ENCODE results near the gene SLC9B1.
"Not testable (repeated sequence)": the region's sequence is repeated elsewhere in the genome, so short reads cannot be mapped to it uniquely, and the experiment has no call there.

SLC9B1 gene

DNA sequence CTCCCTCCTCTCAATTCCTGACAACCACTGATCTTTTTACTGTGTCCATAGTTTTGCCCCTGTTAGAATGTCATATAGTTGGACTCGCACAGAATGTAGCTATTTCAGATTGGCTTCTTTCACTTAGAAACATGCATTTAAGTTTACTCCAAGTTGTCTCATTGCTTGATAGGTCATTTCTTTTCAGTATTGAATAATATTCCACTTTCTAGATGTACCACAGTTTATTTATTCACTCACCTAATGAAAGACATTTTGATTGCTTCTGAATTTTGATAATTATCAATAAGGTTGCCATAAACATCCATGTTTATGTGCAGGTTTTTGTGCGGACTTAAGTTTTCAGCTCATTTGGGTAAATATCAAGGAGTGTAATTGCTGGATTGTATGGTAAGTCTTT is 38.5 kb downstream of the SLC9B1 start:
- no peak overlapping the region for H3K27ac Mint-ChIP-seq
- peaks cover 13% of the 10 kb centered on the region for H3K4me1 Mint-ChIP-seq (ENCODE audit: low read depth)
- H3K36me3 Mint-ChIP-seq (ENCODE audit: low read depth), result peaks cover 3% of the 10 kb centered on the region
- H3K4me3 Mint-ChIP-seq, result no peak overlapping the region
- peaks cover 10% of the 10 kb centered on the region for H3K9me3 Mint-ChIP-seq
- peaks cover 4% of the 10 kb centered on the region for H3K27me3 Mint-ChIP-seq (ENCODE audit: low read depth)
- no peak for DNase-seq (ENCODE audit: low spot score)

DNA sequence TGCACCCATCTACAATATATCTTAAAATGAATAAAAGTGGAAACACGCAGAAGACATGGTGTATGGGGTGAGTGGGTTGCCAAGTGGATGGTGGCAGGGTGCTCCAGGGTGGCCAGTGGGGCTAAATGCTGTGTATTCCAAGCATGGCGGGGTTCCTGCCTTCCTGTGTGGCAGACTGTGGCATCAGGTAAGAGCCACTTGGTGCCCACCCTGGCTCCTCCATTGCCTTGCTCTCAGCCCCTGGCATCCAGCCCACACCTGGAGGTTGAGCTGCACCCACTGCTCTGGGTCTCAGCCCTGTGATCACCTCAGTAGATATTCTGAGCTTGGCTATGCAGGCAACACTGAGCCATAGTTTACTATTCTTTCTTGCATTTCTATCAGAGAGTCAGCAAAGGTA is 57.7 kb downstream of the SLC9B1 start:
- not testable (repeated sequence) for H3K27ac Mint-ChIP-seq; H3K4me3 Mint-ChIP-seq; H3K4me1 Mint-ChIP-seq (ENCODE audit: low read depth); H3K27me3 Mint-ChIP-seq (ENCODE audit: low read depth); DNase-seq (ENCODE audit: low spot score); H3K36me3 Mint-ChIP-seq (ENCODE audit: low read depth)
- peaks cover 12% of the 10 kb centered on the region for H3K9me3 Mint-ChIP-seq

DNA sequence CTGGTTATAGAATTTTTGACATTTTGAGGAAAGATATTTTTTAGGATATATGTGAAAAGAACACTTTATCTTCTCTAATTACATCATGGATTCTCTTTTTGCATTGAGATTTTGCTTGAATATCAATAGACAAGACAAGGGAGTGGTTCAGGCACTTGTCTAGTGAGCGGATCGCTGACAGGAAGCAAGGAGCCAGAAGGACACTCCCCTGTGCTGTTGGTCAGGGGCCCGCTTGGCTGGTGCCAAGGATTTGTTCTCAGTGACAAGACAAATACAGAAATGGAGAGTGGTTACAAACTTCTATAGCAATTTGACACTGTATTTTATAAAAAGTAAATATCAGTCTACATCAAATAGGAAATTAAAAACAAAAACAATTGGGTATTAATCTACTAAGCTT is 60.0 kb downstream of the SLC9B1 start:
- DNase-seq (ENCODE audit: low spot score), result no peak
- H3K27ac Mint-ChIP-seq, result no peak overlapping the region
- H3K4me1 Mint-ChIP-seq (ENCODE audit: low read depth), result no peaks in the 10 kb centered on the region

DNA sequence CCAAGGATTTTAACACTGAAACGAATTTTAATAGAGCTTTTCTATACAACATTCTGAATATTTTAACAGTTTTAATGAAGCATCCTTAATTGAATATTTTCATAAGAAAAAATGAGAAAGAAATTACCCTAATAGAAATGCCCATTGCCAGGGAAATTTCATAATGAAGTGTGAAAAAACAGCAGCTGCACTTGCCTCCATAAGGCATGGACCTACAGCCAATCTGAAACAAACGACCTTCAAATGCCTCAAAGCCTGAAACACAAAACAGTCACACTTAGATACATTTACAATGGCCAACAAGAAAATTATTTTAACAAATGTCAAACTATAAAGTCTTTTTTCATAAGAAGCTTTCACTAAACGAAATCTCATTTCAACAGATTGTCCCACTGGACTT is 74.4 kb downstream of the SLC9B1 start:
- Mint-ChIP-seq H3K36me3 (ENCODE audit: low read depth) (no peaks in the 10 kb centered on the region), H3K9me3 (peaks cover 4% of the 10 kb centered on the region), H3K4me3 (no peak overlapping the region), H3K4me1 (ENCODE audit: low read depth) (no peaks in the 10 kb centered on the region), H3K27me3 (ENCODE audit: low read depth) (peaks cover 6% of the 10 kb centered on the region), H3K27ac (no peak overlapping the region)
- no peak for DNase-seq (ENCODE audit: low spot score)

More for the DNA sequence above, 60.0 kb downstream of the SLC9B1 start:
- Mint-ChIP-seq H3K36me3 (ENCODE audit: low read depth) (no peaks in the 10 kb centered on the region), H3K9me3 (peaks cover 12% of the 10 kb centered on the region), H3K4me3 (no peak overlapping the region), H3K27me3 (ENCODE audit: low read depth) (no peaks in the 10 kb centered on the region)

DNA sequence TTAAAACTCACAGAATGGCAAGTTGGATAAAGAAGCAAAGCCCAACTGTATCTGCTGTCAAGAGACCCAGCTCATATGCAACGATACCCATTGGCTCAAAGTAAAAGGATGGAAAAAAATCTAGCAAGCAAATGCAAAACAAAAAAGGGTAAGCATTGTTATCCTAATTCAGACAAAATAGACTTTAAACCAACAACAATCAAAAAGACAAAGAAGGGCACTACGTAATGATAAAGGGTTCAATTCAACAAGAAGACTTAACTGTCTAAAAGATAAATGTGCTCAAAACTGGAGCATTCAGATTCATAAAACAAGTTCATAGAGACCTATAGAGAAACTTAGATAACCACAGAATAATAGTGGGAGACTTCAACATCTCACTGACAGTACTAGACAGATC is 81.4 kb downstream of the SLC9B1 start:
- not testable (repeated sequence) for H3K36me3 Mint-ChIP-seq (ENCODE audit: low read depth); DNase-seq (ENCODE audit: low spot score); H3K4me3 Mint-ChIP-seq; H3K27ac Mint-ChIP-seq; H3K4me1 Mint-ChIP-seq (ENCODE audit: low read depth); H3K9me3 Mint-ChIP-seq
- H3K27me3 Mint-ChIP-seq (ENCODE audit: low read depth), result peaks cover 13% of the 10 kb centered on the region

DNA sequence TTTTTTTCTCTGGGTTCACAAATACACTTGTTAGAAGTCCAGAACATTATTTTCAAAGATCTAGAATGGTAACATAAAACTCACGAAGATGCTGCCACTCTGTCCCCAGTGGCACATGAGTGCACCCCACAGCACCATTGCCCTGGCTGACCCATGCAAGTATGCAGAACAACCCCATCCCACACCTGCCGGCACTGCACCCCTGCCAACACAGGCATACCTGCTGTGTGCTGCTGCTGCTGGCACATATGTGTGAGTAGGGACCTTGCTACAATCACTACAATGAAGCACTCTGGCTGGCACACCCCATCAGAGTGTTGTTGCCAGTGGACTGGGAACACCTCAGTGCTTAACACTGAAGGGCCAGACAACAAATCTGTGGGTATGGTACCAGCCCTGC is 83.8 kb downstream of the SLC9B1 start:
- H3K27me3 Mint-ChIP-seq (ENCODE audit: low read depth), result peaks cover 8% of the 10 kb centered on the region
- H3K36me3 Mint-ChIP-seq (ENCODE audit: low read depth), result no peaks in the 10 kb centered on the region
- no peak for DNase-seq (ENCODE audit: low spot score)
- no peaks in the 10 kb centered on the region for H3K4me1 Mint-ChIP-seq (ENCODE audit: low read depth)
- no peaks in the 10 kb centered on the region for H3K9me3 Mint-ChIP-seq
- H3K27ac Mint-ChIP-seq, result no peak overlapping the region
- no peak overlapping the region for H3K4me3 Mint-ChIP-seq

GRCh38 chr4:102919697-102920096 is 99.8 kb downstream of the SLC9B1 start:
- H3K36me3 Mint-ChIP-seq (ENCODE audit: low read depth); H3K4me3 Mint-ChIP-seq; H3K27ac Mint-ChIP-seq; H3K4me1 Mint-ChIP-seq (ENCODE audit: low read depth); DNase-seq (ENCODE audit: low spot score); H3K27me3 Mint-ChIP-seq (ENCODE audit: low read depth); H3K9me3 Mint-ChIP-seq: not testable (repeated sequence)

- no peaks in the 10 kb centered on the region for H3K27me3 Mint-ChIP-seq (ENCODE audit: low read depth)
- no peak for DNase-seq (ENCODE audit: low spot score)
- H3K36me3 Mint-ChIP-seq (ENCODE audit: low read depth), result peaks cover 2% of the 10 kb centered on the region
- no peaks in the 10 kb centered on the region for H3K4me1 Mint-ChIP-seq (ENCODE audit: low read depth)
- peaks cover 13% of the 10 kb centered on the region for H3K9me3 Mint-ChIP-seq
- no peak overlapping the region for H3K4me3 Mint-ChIP-seq
- H3K27ac Mint-ChIP-seq, result no peak overlapping the region
Measured at GRCh38 chr4:102918859-102919258, 100.6 kb downstream of the SLC9B1 start.

DNA sequence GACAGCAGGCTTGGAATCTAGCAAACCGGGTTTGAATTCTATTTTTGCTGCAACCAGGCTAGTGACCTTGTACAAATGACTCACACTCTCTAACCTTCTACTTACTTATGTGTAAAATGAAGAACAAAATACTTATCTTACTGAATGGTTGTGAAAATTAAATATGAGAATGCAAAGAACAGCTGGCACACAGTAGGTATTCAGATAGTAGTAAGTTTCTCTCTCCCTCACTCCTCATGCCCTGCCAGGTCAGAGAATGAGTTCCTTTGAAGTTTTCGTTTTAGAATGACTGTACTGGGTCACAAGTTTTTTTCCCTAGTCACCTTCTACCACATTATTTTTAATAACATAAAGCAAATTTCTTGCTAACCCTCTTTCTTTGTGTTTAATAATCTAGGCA is 117.7 kb downstream of the SLC9B1 start:
- Mint-ChIP-seq H3K27ac (no peak overlapping the region), H3K27me3 (ENCODE audit: low read depth) (peaks cover 3% of the 10 kb centered on the region), H3K9me3 (no peaks in the 10 kb centered on the region), H3K36me3 (ENCODE audit: low read depth) (no peaks in the 10 kb centered on the region), H3K4me3 (no peak overlapping the region), H3K4me1 (ENCODE audit: low read depth) (peaks cover under 1% of the 10 kb centered on the region)
- no peak for DNase-seq (ENCODE audit: low spot score)

- DNase-seq (ENCODE audit: low spot score); H3K4me3 Mint-ChIP-seq; H3K36me3 Mint-ChIP-seq (ENCODE audit: low read depth); H3K27ac Mint-ChIP-seq; H3K9me3 Mint-ChIP-seq; H3K27me3 Mint-ChIP-seq (ENCODE audit: low read depth); H3K4me1 Mint-ChIP-seq (ENCODE audit: low read depth): not testable (repeated sequence)
Measured at GRCh38 chr4:102897610-102898009, 121.9 kb downstream of the SLC9B1 start.

GRCh38 chr4:102896547-102896946 is 123.0 kb downstream of the SLC9B1 start:
- not testable (repeated sequence) for DNase-seq (ENCODE audit: low spot score); H3K27ac Mint-ChIP-seq; H3K9me3 Mint-ChIP-seq; H3K4me3 Mint-ChIP-seq; H3K27me3 Mint-ChIP-seq (ENCODE audit: low read depth); H3K36me3 Mint-ChIP-seq (ENCODE audit: low read depth); H3K4me1 Mint-ChIP-seq (ENCODE audit: low read depth)

DNA sequence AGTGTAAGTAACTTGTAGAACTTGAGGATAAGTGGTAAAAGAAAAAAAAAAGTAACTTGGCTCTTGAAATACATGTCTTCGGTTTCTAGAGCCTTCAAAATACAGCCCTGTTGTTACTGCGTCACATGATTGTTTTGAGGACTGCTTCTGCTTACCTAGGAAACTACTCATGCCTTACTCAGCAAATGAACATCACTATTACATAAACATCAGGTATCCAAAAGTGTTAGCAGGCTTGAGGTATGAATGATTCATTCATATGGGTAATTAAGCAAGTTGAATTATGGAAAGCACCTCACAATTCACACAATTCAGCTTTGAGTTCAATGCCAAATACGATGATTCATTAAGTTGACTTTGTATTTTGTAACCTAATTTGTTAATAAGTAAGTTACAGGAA is 129.6 kb downstream of the SLC9B1 start:
- H3K9me3 Mint-ChIP-seq; DNase-seq (ENCODE audit: low spot score); H3K27me3 Mint-ChIP-seq (ENCODE audit: low read depth): not testable (repeated sequence)

DNA sequence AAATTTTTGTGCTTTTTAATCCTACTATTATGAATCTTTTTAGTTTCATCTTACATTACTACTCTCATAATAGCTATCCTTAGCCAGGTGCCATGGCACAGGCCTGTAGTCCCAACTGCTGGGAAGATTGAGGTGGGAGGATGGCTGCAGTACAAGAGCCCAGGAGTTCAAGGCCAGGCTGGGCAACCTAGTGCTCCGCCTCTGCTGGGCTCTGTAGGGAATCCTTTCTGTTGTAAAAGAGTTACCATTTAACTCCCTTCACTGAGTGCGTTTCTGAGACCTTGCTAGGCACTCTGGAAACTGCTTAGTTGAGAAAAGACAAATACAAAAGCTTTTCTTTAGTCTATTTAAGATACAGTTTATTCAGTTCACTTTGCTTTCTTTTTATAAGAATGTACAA is 130.9 kb downstream of the SLC9B1 start:
- not testable (repeated sequence) for H3K4me3 Mint-ChIP-seq; H3K4me1 Mint-ChIP-seq (ENCODE audit: low read depth); H3K27me3 Mint-ChIP-seq (ENCODE audit: low read depth); DNase-seq (ENCODE audit: low spot score); H3K27ac Mint-ChIP-seq; H3K9me3 Mint-ChIP-seq
- H3K36me3 Mint-ChIP-seq (ENCODE audit: low read depth), result peaks cover 26% of the 10 kb centered on the region

More for the DNA sequence above, 129.6 kb downstream of the SLC9B1 start:
- not testable (repeated sequence) for H3K4me3 Mint-ChIP-seq; H3K4me1 Mint-ChIP-seq (ENCODE audit: low read depth); H3K27ac Mint-ChIP-seq
- H3K36me3 Mint-ChIP-seq (ENCODE audit: low read depth), result peaks cover 26% of the 10 kb centered on the region

DNA sequence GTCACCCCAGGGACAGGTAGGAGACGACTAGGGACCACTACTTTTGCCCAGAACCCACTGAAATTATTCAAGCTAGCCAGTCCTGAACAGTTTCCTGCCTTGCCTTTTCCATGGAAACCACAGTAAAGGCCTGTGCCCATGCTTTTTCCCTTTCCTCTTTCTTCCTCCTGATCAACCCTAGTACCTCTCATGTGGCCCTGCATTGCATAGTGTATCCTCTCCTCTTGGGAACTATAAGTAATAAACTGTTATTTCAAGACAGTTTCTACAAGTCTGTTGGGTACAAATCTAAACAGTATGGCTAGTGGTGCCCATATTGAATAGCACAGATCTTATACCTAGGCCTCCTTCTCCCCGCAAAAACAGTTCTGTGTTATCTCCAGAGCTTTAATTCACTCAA is 136.2 kb downstream of the SLC9B1 start:
- no peak for DNase-seq (ENCODE audit: low spot score)
- H3K4me3 Mint-ChIP-seq, result no peak overlapping the region
- H3K9me3 Mint-ChIP-seq, result peaks cover 5% of the 10 kb centered on the region
- H3K36me3 Mint-ChIP-seq (ENCODE audit: low read depth), result peaks cover 34% of the 10 kb centered on the region
- no peaks in the 10 kb centered on the region for H3K27me3 Mint-ChIP-seq (ENCODE audit: low read depth)
- H3K4me1 Mint-ChIP-seq (ENCODE audit: low read depth), result peaks cover 20% of the 10 kb centered on the region
- H3K27ac Mint-ChIP-seq, result no peak overlapping the region

- Mint-ChIP-seq H3K36me3 (ENCODE audit: low read depth) (peaks cover 41% of the 10 kb centered on the region), H3K4me3 (no peak overlapping the region), H3K27ac (no peak overlapping the region), H3K4me1 (ENCODE audit: low read depth) (peaks cover 20% of the 10 kb centered on the region), H3K27me3 (ENCODE audit: low read depth) (no peaks in the 10 kb centered on the region), H3K9me3 (peaks cover 13% of the 10 kb centered on the region)
- no peak for DNase-seq (ENCODE audit: low spot score)
Measured at GRCh38 chr4:102881343-102881742, 138.2 kb downstream of the SLC9B1 start.

Measured in T-helper 2 cell treated with Interferon-gamma antibody and Interleukin-4, amounts not matched to agents 5 μg/mL and 100 μg/mL, for 36 hours (primary cell).